ENCODE measurements around the gene SLC5A6.

- TF ChIP-seq POLR2A (IDR thresholded peaks at IDR 0.05; ENCODE audit: low read length) (no peak), GATA1 (IDR thresholded peaks at IDR 0.05; ENCODE audit: low read depth, low read length) (no peak)
Observed at GRCh38 chr2:27245626-27246025, 33.6 kb upstream of the SLC5A6 start.

Data from erythroblast (primary cell).